HG02840 (cell line): ENCODE measurements around the gene SPEF1.
"Not testable (repeated sequence)": the region's sequence is repeated elsewhere in the genome, so short reads cannot be mapped to it uniquely, and the experiment has no call there.

Source experiments
- ATAC-seq: cut with Tn5 transposase; IDR thresholded peaks from one replicate; pipeline ENCODE4 v1.9.1; 2021; ENCODE audit warnings: mild to moderate bottlenecking, moderate library complexity, moderate number of reproducible peaks; ENCODE audit not compliant: unreplicated experiment, low FRiP score

SPEF1 gene

GRCh38 chr20:3794168-3794567, 12.9 kb upstream of the SPEF1 start:
- ATAC-seq = not testable (repeated sequence)

DNA sequence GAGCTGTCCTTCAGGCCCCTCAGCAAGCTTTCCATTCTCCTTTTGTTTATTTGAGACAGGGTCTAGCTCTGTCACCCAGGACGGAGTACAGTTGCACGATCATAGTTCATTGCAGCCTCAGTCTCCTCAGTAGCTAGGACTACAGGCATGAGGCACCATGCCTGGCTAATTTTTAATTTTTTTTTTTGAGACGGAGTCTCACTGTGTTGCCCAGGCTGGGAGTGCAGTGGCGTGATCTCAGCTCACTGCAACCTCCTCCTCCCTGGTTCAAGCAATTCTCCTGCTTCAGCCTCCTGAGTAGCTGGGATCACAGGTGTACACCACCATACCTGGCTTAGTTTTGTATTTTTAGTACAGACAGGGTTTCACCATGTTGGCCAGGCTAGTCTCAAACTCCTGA, 8.0 kb upstream of the SPEF1 start:
- not testable (repeated sequence) for ATAC-seq

DNA sequence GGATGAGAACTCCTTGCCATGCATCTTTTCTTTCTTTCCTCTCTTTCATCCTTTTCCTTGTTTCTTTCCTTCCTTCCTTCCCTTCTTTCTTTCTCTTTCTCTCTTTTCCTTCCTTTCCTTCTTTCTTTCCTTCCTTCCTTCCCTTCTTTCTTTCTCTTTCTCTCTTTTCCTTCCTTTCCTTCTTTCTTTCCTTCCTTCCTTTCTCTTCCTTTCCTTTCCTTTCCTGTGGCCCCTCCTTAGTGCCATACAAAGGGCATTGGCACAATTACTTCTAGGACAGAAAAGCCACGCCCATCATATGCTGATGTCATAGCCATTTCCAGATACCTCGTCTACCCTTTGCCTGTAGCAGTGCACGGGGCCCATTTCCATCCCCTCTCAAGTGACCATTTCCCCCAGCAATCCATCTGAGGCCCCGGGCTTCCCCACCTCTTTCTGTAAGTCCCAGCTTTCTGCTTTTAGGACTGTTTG, 7.5 kb upstream of the SPEF1 start:
- no peak for ATAC-seq

DNA sequence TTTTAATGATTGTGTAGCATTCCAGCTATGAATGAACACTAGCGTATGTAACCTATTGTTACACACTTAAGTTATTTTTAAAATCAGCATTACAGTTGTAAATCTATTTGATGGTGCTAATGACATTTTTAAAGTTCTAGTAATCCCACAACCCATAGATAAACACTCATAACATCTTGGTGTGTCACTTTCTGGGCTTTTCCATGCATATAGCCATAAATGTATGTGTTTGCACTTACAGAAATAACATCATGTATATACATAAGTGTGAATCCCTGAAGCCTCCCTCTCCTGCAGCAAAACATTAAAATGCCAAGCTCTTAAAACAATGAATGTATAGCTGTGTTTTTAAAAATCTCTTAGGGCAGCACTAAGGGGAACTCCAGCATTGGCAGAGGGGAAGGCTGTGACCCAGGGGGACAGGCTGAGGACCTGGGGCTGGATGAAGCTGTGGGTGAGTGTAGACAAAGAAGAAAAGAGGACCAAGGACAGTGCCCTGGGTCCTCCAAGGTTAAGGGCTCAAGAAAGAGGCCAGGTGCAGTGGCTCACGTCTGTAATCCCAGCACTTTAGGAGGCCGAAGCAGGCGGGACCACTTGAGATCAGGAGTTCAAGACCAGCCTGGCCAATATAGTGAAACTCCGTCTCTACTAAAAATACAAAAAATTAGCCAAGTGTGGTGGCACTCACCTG, 6.2 kb upstream of the SPEF1 start:
- ATAC-seq = no peak

- ATAC-seq = peak; percentile 68
These were observed 5.5 kb upstream of the SPEF1 start, which contains the start of gene CENPB for GRCh38 chr20:3786665-3787323. CENPB (minus strand) TSS chr20:3786740; CDS start chr20:3786483, 257 bp downstream.

- no peak for ATAC-seq
These were observed 4.9 kb upstream of the SPEF1 start for GRCh38 chr20:3786126-3786484.

GRCh38 chr20:3785240-3786125, 4.2 kb upstream of the SPEF1 start:
- ATAC-seq = no peak

GRCh38 chr20:3784863-3785239, 3.6 kb upstream of the SPEF1 start:
- ATAC-seq = no peak

- ATAC-seq = no peak
These were observed 3.1 kb upstream of the SPEF1 start for GRCh38 chr20:3784216-3784853.

DNA sequence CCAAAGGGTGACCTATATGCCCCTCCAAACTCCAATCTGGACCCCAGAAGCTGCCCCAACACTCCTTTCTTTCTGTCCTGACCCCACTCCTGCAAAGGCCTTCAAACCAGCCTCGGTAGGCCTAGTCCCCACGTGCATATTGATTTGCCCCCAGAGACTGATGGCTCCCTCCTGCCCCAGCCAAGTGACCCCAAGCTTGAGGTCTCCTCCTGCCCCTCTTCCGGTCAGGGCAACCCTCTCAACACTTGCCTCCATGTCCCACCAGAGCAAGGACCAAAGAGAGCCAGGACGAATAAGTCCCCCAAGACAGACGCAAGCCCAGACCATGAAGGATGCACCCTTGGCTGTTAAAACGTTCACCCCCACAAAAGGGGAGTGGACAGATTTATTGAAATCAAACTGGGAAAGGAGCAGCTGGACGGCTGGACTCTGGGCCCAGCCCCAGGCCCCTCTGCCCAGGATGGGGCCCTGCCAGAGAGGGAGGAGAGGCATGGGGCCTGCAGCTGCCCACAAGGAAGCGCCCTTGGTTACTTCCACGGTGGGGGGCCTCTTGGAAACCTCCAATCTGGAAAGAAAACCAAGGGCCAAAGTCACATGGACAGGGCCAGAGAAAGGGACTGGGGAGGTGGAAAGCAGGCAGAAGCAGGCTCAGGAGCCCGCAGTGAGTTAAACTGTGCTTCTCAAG, 2.4 kb upstream of the SPEF1 start:
- ATAC-seq = no peak

GRCh38 chr20:3783068-3783489, 1.8 kb upstream of the SPEF1 start:
- no peak for ATAC-seq

DNA sequence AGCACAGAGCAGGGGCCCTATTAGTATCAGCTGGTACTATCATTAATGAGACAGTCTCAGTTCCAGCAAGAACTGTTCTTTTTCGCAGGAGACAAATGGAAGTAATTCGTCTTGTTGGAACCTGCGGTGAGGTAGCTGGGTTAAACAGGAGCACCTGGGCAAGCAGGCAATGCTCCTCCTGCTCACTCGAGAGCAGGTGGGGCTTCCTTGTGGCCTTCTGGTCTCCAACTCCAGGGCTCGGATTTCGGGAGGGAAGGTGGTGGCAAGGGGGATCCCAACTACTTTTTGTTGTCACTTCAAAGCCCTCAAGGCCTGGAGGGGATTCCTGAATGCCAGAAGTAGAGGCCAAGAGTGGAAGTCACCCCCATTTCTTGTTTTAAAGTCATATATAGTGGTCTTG, 1.3 kb upstream of the SPEF1 start:
- no peak for ATAC-seq

DNA sequence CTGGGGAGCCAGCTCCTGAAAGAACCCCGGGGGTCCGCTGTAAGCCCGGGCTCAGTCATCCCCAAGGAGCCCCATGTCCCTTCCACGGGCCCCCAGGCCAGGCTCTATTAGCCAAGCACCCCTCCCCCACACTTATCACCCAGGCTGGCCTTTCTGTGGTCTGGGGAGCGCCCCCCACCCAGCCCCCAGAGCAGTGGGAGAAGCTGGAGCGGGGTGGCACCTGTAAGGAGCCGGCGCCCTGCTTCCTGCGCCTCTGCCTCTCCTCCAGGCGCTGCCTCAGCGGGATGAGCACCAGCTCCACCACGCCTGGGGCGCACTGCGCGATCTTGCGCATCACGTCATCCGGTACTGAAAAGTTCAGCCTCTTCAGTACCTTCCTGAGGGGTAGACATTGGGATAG, 2.3 kb downstream of the SPEF1 start:
- ATAC-seq = no peak

DNA sequence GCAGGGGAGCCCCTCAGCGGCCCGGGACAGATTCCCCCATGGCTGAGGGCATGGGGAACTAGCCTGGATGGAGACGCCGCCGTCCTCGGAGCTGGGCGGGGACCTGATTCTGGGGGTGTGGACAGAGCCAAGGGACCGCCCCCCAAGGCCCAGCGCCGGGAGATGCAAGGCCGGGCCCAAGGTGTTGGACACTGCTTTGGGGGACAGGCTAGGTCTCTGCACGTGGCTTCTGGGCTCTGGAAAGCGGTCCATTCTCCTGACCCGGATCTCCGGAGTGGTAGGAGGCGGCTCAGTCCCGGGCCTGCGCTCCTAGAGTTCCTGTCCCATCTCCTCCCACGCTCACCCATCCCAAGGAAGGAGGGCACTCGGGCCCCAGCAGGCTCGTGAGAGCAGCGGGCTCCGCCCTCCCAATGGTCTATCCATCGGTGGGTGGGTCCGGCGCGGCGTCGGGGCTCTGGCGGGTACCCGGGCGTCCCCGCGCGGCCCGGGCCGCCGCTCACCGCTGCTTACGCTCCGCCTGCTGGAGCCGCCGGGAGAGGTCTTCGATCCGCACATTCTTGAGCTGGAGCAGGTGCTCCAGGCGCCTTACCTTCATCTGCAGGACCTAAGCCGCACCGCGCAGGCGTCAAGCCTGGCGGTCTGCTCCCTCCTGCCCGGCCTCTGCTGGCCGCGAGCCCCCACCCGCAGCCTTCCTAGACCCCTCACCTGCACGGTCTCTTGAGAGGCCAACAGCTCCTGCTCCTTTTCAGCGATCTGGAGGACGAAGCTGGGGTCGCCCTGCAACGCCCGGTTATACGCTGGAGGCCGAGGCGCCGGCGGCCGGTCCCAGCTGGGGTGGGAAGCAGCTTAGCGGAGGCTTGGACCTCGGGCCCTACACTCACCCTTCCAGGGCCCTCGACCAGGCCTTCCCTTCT, 3.3 kb downstream of the SPEF1 start:
- ATAC-seq = no peak

DNA sequence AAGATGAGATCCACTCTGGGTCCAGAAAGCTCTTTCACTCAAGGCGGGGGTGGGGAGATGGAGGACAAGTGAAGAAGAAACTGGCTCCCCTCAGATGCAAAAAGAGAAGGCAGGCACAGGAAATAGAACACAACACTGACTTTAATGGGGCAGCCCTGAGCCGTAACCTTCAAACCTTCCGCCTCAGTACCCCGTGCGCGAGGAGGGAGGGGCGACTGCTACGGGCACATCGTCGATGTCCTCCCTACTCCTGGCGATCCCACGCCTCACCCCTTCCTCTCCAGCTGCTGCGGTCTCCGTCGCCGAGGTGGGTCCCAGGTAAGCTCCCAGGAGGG, 3.9 kb downstream of the SPEF1 start:
- no peak for ATAC-seq

- no peak for ATAC-seq
These were observed 5.7 kb downstream of the SPEF1 start for GRCh38 chr20:3775457-3776108.

DNA sequence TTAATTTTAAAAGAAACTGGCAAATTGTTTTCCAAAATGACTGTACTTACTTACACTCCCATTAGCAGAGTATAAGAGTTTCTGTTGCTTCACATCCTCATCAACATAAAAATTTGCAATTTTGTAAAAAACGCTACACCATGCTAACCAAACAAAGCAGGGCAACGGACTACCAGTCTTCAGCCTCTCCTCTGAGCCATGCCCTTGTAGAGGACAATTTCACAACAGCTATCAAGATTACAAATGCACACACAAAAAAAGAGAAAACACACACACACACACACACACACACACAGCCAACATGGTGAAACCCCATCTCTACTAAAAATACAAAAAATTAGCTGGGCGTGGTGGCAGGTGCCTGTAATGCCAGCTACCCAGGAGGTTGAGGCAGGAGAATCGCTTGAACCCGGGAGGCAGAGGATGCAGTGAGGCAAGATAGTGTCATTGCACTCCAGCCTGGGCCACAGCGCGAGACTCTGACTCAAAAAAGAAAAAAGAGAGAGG, 9.6 kb downstream of the SPEF1 start:
- no peak for ATAC-seq

- ATAC-seq = peak; percentile 38
These were observed 12.7 kb downstream of the SPEF1 start for GRCh38 chr20:3768342-3769130.
